ENCODE results near the gene UBE2E2. TPM values are rescaled to one million over a fixed set of nuclear protein-coding genes. Genes with fewer than 3 reads are reported as not detected.

The UBE2E2 gene
- total RNA-seq, 1 experiment from 2014 or later = 38.6 TPM

GRCh38 chr3:23633261-23633960, 430.3 kb downstream of the UBE2E2 start:
- Histone ChIP-seq H2AFZ (ENCODE audit: low read length) (no peak overlapping the region), H3K4me1 (ENCODE audit: insufficient read depth, low read length) (no peaks in the 10 kb centered on the region), H2BK15ac (ENCODE audit: low read depth, low read length) (no peak overlapping the region), H3K14ac (ENCODE audit: insufficient read depth, low read length) (no peak overlapping the region), H4K20me1 (ENCODE audit: control insufficient read depth, insufficient read depth, insufficient read length) (no peaks in the 10 kb centered on the region), H3K4ac (ENCODE audit: low read depth, low read length) (no peak overlapping the region), H3K23ac (ENCODE audit: insufficient read length, low read depth, low read length) (no peak overlapping the region), H3K18ac (ENCODE audit: insufficient read length, low read depth, low read length) (no peak overlapping the region), H3K27ac (ENCODE audit: insufficient read length, low read depth, low read length) (no peak overlapping the region), H2AK5ac (ENCODE audit: insufficient read length, low read length) (no peak overlapping the region), H3K23me2 (ENCODE audit: insufficient read length, low read depth, low read length, poor library complexity, severe bottlenecking) (no peaks in the 10 kb centered on the region), H3K79me1 (ENCODE audit: insufficient read depth, low read depth, low read length, poor library complexity, severe bottlenecking) (no peaks in the 10 kb centered on the region), H4K8ac (replicated peaks; ENCODE audit: insufficient read length, low read depth, low read length) (no peak overlapping the region), H2BK120ac (ENCODE audit: low read depth, low read length, poor library complexity, severe bottlenecking) (no peak overlapping the region), H3K9ac (ENCODE audit: extremely low read depth, insufficient read length, low read length) (no peak overlapping the region), H3K27me3 (ENCODE audit: insufficient read depth, low read length) (no peaks in the 10 kb centered on the region), H2BK5ac (ENCODE audit: insufficient read length, low read length) (no peak overlapping the region), H3T11ph (ENCODE audit: low read length) (no peak overlapping the region), H4K5ac (ENCODE audit: insufficient read length, low read depth, low read length) (no peak overlapping the region), H3K4me2 (ENCODE audit: insufficient read depth, insufficient read length, low read length) (no peak overlapping the region), H3K56ac (ENCODE audit: insufficient read length, low read depth, low read length) (no peak overlapping the region), H2BK20ac (ENCODE audit: low read depth, low read length, poor library complexity, severe bottlenecking) (no peak overlapping the region), H3K79me2 (ENCODE audit: insufficient read depth, low read length) (no peaks in the 10 kb centered on the region), H4K91ac (ENCODE audit: insufficient read length, low read depth, low read length) (no peak overlapping the region), H2BK12ac (ENCODE audit: insufficient read length, low read depth, low read length) (no peak overlapping the region), H3K9me3 (ENCODE audit: control insufficient read depth, low read depth, low read length) (no peaks in the 10 kb centered on the region)
- Mint-ChIP-seq H3K4me3 (no peak overlapping the region), H3K4me1 (no peaks in the 10 kb centered on the region), H3K27ac (no peak overlapping the region), H3K36me3 (ENCODE audit: insufficient read depth in 1 of 3, low read depth in 3 of 3) (peaks cover 0 to 12% (median 5%) of the 10 kb centered on the region in 3 experiments; a peak in 4 of 7 replicates), H3K9me3 (peaks cover 11 to 12% of the 10 kb centered on the region in 2 experiments), H3K27me3 (ENCODE audit: low read depth) (no peaks in the 10 kb centered on the region)
- no CpG with 5 or more reads among the region's 6 CpGs for WGBS (ENCODE audit: extremely low coverage, insufficient read length, low lambda C conversion rate)
- TF ChIP-seq CTCF (conservative IDR thresholded peaks at IDR 0.05) = no peak
- no peak for DNase-seq

Measured in H9 (cell line).